T-helper 1 cell (primary cell): ENCODE data around the gene CDC42SE2.
"Not testable (repeated sequence)": the region's sequence is repeated elsewhere in the genome, so short reads cannot be mapped to it uniquely, and the experiment has no call there.

Experiments used
- DNase-seq, 5 donors: peaks; one replicate each; pipeline ENCODE4 v3.0.0-alpha.2; 2012 to 2020

The CDC42SE2 gene

GRCh38 chr5:131392466-131393095, 128.7 kb downstream of the CDC42SE2 start:
- no peak for DNase-seq

- no peak for DNase-seq
Measured at GRCh38 chr5:131393498-131393968, 129.7 kb downstream of the CDC42SE2 start.

GRCh38 chr5:131394128-131394527, 130.3 kb downstream of the CDC42SE2 start:
- DNase-seq: peak in 4 of 5 donors; percentile 27 to 86 (median 44)

GRCh38 chr5:131396015-131396414, 132.2 kb downstream of the CDC42SE2 start:
- peak in 1 of 5 donors; percentile 79 for DNase-seq

GRCh38 chr5:131396630-131397273, 132.9 kb downstream of the CDC42SE2 start:
- no peak for DNase-seq

- DNase-seq: not testable (repeated sequence)
Measured at GRCh38 chr5:131399007-131399406, 135.2 kb downstream of the CDC42SE2 start.

GRCh38 chr5:131400585-131400984, 136.7 kb downstream of the CDC42SE2 start:
- no peak for DNase-seq

GRCh38 chr5:131405674-131406073, 141.8 kb downstream of the CDC42SE2 start:
- no peak for DNase-seq

- no peak for DNase-seq
Measured at GRCh38 chr5:131406076-131406475, 142.2 kb downstream of the CDC42SE2 start.

GRCh38 chr5:131406975-131407638, 143.3 kb downstream of the CDC42SE2 start:
- no peak for DNase-seq

- peak in 1 of 5 donors; percentile 78 for DNase-seq
Measured at GRCh38 chr5:131413605-131414559, 150.0 kb downstream of the CDC42SE2 start.

GRCh38 chr5:131416729-131417128, 152.9 kb downstream of the CDC42SE2 start:
- DNase-seq: no peak

GRCh38 chr5:131417240-131417869, 153.5 kb downstream of the CDC42SE2 start:
- DNase-seq: peak; percentile 56 to 85 (median 74)

- no peak for DNase-seq
Measured at GRCh38 chr5:131418846-131419245, 155.0 kb downstream of the CDC42SE2 start.

- DNase-seq: no peak
Measured at GRCh38 chr5:131419877-131420276, 156.0 kb downstream of the CDC42SE2 start.

GRCh38 chr5:131423056-131423455, 159.2 kb downstream of the CDC42SE2 start:
- no peak for DNase-seq

- DNase-seq: no peak
Measured at GRCh38 chr5:131426011-131426410, 162.2 kb downstream of the CDC42SE2 start.

- DNase-seq: no peak
Measured at GRCh38 chr5:131430794-131431193, 166.9 kb downstream of the CDC42SE2 start.

- no peak for DNase-seq
Measured at GRCh38 chr5:131431794-131432193, 167.9 kb downstream of the CDC42SE2 start.

GRCh38 chr5:131433109-131433508, 169.3 kb downstream of the CDC42SE2 start:
- DNase-seq: no peak

GRCh38 chr5:131436081-131436480, 172.2 kb downstream of the CDC42SE2 start:
- DNase-seq: no peak

GRCh38 chr5:131441184-131441583, 177.3 kb downstream of the CDC42SE2 start:
- DNase-seq: no peak
